IPS-18c (cell line): ENCODE data around the gene NOXRED1.
A peak's percentile ranks its signal among the peaks of the same experiment; 100 is the strongest.

Experiments used
- H3K4me3 ChIP-seq: 2 replicates; pipeline ENCODE4 v1.7.0; 2013; ENCODE audit warnings: low read depth, mild to moderate bottlenecking, low read length, moderate library complexity; ENCODE audit not compliant: insufficient read depth
- H3K9me3 ChIP-seq: one replicate; pipeline ENCODE4 v1.6.1; 2013; ENCODE audit warnings: mild to moderate bottlenecking, low read length, moderate library complexity; ENCODE audit not compliant: control insufficient read depth, insufficient read depth

The NOXRED1 gene

GRCh38 chr14:77423423-77423822, at the start of gene NOXRED1:
NOXRED1 (minus strand) TSS chr14:77423523; CDS start chr14:77422889, 634 bp downstream.
- H3K9me3 ChIP-seq, result peaks cover 3% of the 10 kb centered on the region
- H3K4me3 ChIP-seq, result no peak within 1 kb of the TSS

GRCh38 chr14:77470224-77470870, 47.0 kb upstream of the NOXRED1 start:
- Histone ChIP-seq H3K9me3 (no peaks in the 10 kb centered on the region), H3K4me3 (no peak overlapping the region)

- Histone ChIP-seq H3K4me3 (no peak overlapping the region), H3K9me3 (no peaks in the 10 kb centered on the region)
Observed at GRCh38 chr14:77469539-77469938, 46.2 kb upstream of the NOXRED1 start.

- no peaks in the 10 kb centered on the region for H3K9me3 ChIP-seq
Observed at GRCh38 chr14:77469067-77469505, 45.8 kb upstream of the NOXRED1 start.

GRCh38 chr14:77467801-77468200, 44.5 kb upstream of the NOXRED1 start:
- Histone ChIP-seq H3K4me3 (no peak overlapping the region), H3K9me3 (no peaks in the 10 kb centered on the region)

More at GRCh38 chr14:77469067-77469505, 45.8 kb upstream of the NOXRED1 start:
- H3K4me3 ChIP-seq, result no peak overlapping the region

- peak overlapping the region; percentile 67 for H3K4me3 ChIP-seq
- H3K9me3 ChIP-seq, result no peaks in the 10 kb centered on the region
Observed at GRCh38 chr14:77459072-77459723, 35.9 kb upstream of the NOXRED1 start.

GRCh38 chr14:77458249-77458950, 35.1 kb upstream of the NOXRED1 start:
- peak overlapping the region; percentile 67 for H3K4me3 ChIP-seq
- no peaks in the 10 kb centered on the region for H3K9me3 ChIP-seq

GRCh38 chr14:77457522-77458248, 34.4 kb upstream of the NOXRED1 start, which contains the start of the genes AHSA1 and VIPAS39:
AHSA1 (plus strand) TSS chr14:77458093; CDS start chr14:77458190, 97 bp downstream.
VIPAS39 (minus strand) TSS chr14:77457601; CDS start chr14:77454102, 3,499 bp downstream.
- no peaks in the 10 kb centered on the region for H3K9me3 ChIP-seq
- peak within 1 kb of the TSS; percentile 67 for H3K4me3 ChIP-seq

- Histone ChIP-seq H3K4me3 (peak overlapping the region; percentile 67), H3K9me3 (no peaks in the 10 kb centered on the region)
Observed at GRCh38 chr14:77457115-77457521, 33.8 kb upstream of the NOXRED1 start.

GRCh38 chr14:77455966-77456640, 32.8 kb upstream of the NOXRED1 start:
- no peak overlapping the region for H3K4me3 ChIP-seq

GRCh38 chr14:77442196-77442595, 18.9 kb upstream of the NOXRED1 start:
- Histone ChIP-seq H3K4me3 (no peak overlapping the region), H3K9me3 (no peaks in the 10 kb centered on the region)

More at GRCh38 chr14:77455966-77456640, 32.8 kb upstream of the NOXRED1 start:
- H3K9me3 ChIP-seq, result no peaks in the 10 kb centered on the region

- no peaks in the 10 kb centered on the region for H3K9me3 ChIP-seq
- H3K4me3 ChIP-seq, result no peak overlapping the region
Observed at GRCh38 chr14:77439861-77440260, 16.5 kb upstream of the NOXRED1 start.

- Histone ChIP-seq H3K9me3 (no peaks in the 10 kb centered on the region), H3K4me3 (no peak overlapping the region)
Observed at GRCh38 chr14:77438596-77438995, 15.3 kb upstream of the NOXRED1 start.

- Histone ChIP-seq H3K9me3 (no peaks in the 10 kb centered on the region), H3K4me3 (no peak overlapping the region)
Observed at GRCh38 chr14:77436042-77436441, 12.7 kb upstream of the NOXRED1 start.

- no peaks in the 10 kb centered on the region for H3K9me3 ChIP-seq
Observed at GRCh38 chr14:77426396-77426795, 3.1 kb upstream of the NOXRED1 start.

GRCh38 chr14:77424862-77425261, 1.5 kb upstream of the NOXRED1 start:
- Histone ChIP-seq H3K9me3 (peaks cover under 1% of the 10 kb centered on the region), H3K4me3 (peak overlapping the region; percentile 5; the same call in 1 of the 2 replicates)

More at GRCh38 chr14:77426396-77426795, 3.1 kb upstream of the NOXRED1 start:
- no peak overlapping the region for H3K4me3 ChIP-seq

- Histone ChIP-seq H3K9me3 (peaks cover 3% of the 10 kb centered on the region), H3K4me3 (no peak overlapping the region)
Observed at GRCh38 chr14:77421201-77421600, 2.1 kb downstream of the NOXRED1 start.
